Measurements from ENCODE around the gene CACNA2D1.

GRCh38 chr7:82428186-82428961 is 15.2 kb downstream of the CACNA2D1 start:
- no peak for TF ChIP-seq POLR2AphosphoS5 (IDR thresholded peaks at IDR 0.05; ENCODE audit: low read depth, low read length)
- no peak for TF ChIP-seq SIN3A (IDR thresholded peaks at IDR 0.05; ENCODE audit: borderline replicate concordance, insufficient read depth, low read length)
- no peak for TF ChIP-seq TAF1 (IDR thresholded peaks at IDR 0.05; ENCODE audit: borderline replicate concordance, insufficient read depth, low read length)
